Prostate gland (tissue), 2 donors: ENCODE data around the gene COL25A1. TPM values are rescaled to one million over a fixed set of nuclear protein-coding genes. Genes with fewer than 3 reads are reported as not detected.

ENCODE experiments used
- DNase-seq: peaks from one replicate; pipeline ENCODE4 v3.0.0-alpha.2; 2019; ENCODE audit warnings: low spot score
- H3K27ac ChIP-seq, 2 donors: fragments of 200-600 bp; sonication (generic); 2 replicates each; pipeline ENCODE4 v1.5.1; 2017 to 2019
- H3K27me3 ChIP-seq: fragments of 200-600 bp; sonication (generic); replicated peaks from 2 replicates; pipeline ENCODE4 v1.5.1; 2019; ENCODE audit not compliant: insufficient read depth
- H3K36me3 ChIP-seq, 2 donors: fragments of 200-600 bp; sonication (generic); 1 replicate in 1 of 2; 2 replicates in 1 of 2; pipeline versions ENCODE4 v1.5.1 to v1.8.1; 2017 to 2019
- H3K4me1 ChIP-seq: fragments of 200-600 bp; sonication (generic); replicated peaks from 2 replicates; pipeline ENCODE4 v1.5.1; 2019
- H3K4me3 ChIP-seq, 2 donors: fragments of 200-600 bp; sonication (generic); 2 replicates each; pipeline ENCODE4 v1.5.1; 2017 to 2019
- H3K9me3 ChIP-seq: fragments of 200-600 bp; sonication (generic); 2 replicates; pipeline ENCODE4 v1.5.1; 2017
- POLR2A ChIP-seq: fragments of 450-650 bp; IDR thresholded peaks from one replicate; pipeline ENCODE4 v1.6.1; 2016; ENCODE audit warnings: antibody characterized with exemption, mild to moderate bottlenecking
- POLR2AphosphoS5 ChIP-seq: sonication (generic); formaldehyde crosslinking; IDR thresholded peaks from one replicate; pipeline ENCODE4 v1.6.1; 2017; ENCODE audit warnings: antibody characterized with exemption
- WGBS: methylation state at CpG from one replicate; pipeline ENCODE4 v1.1.5; 2018; 5-methylcytosine and 5-hydroxymethylcytosine counted together
- intact Hi-C: fragments of 100-400 bp; cut with DNase I; formaldehyde crosslinking; loops from one replicate; pipeline ENCODE4 v1.14.2; 2022
- total RNA-seq, 2 donors: library from RNA; depleted of rRNA; stranded (reverse); fragments of >200 nt; gene quantifications; one replicate each; pipeline ENCODE4 v1.1.0, GENCODE V29; 2016
- TF ChIP-seq, protein P1 (sequence below), 4 experiments: fragments of 200-600 bp in 2 of 4; fragments of 450-650 bp in 2 of 4; sonication (generic) in 2 of 4; IDR thresholded peaks; 1 replicate in 3 of 4; 2 replicates in 1 of 4; pipeline ENCODE4 v1.5.1; 2016 to 2019; ENCODE audit warnings: antibody characterized with exemption in 4 of 4, mild to moderate bottlenecking in 2 of 4, moderate library complexity in 2 of 4

COL25A1 gene
- total RNA-seq, 2 donors from 2014 or later = 0.73 to 2.8 TPM

GRCh38 chr4:108972613-108973283 is 329.7 kb downstream of the COL25A1 start:
- no peaks in the 10 kb centered on the region for H3K9me3 ChIP-seq
- no peak for DNase-seq
- WGBS = 39% methylated on average over 5 of the region's 5 CpGs
- H3K36me3 ChIP-seq = no peaks in the 10 kb centered on the region
- intact Hi-C loops = no loop called here
- no peak overlapping the region for H3K27ac ChIP-seq
- no peak overlapping the region for H3K4me3 ChIP-seq
- no peaks in the 10 kb centered on the region for H3K4me1 ChIP-seq
- no peaks in the 10 kb centered on the region for H3K27me3 ChIP-seq
- TF ChIP-seq, protein P1, sequence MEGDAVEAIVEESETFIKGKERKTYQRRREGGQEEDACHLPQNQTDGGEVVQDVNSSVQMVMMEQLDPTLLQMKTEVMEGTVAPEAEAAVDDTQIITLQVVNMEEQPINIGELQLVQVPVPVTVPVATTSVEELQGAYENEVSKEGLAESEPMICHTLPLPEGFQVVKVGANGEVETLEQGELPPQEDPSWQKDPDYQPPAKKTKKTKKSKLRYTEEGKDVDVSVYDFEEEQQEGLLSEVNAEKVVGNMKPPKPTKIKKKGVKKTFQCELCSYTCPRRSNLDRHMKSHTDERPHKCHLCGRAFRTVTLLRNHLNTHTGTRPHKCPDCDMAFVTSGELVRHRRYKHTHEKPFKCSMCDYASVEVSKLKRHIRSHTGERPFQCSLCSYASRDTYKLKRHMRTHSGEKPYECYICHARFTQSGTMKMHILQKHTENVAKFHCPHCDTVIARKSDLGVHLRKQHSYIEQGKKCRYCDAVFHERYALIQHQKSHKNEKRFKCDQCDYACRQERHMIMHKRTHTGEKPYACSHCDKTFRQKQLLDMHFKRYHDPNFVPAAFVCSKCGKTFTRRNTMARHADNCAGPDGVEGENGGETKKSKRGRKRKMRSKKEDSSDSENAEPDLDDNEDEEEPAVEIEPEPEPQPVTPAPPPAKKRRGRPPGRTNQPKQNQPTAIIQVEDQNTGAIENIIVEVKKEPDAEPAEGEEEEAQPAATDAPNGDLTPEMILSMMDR (IDR thresholded peaks at IDR 0.05) = no peak
- TF ChIP-seq POLR2AphosphoS5 (no peak), POLR2A (no peak)

- no peaks in the 10 kb centered on the region for H3K36me3 ChIP-seq
- no peaks in the 10 kb centered on the region for H3K27me3 ChIP-seq
- no peaks in the 10 kb centered on the region for H3K9me3 ChIP-seq
- H3K4me3 ChIP-seq = no peak overlapping the region
- no peak for TF ChIP-seq POLR2A
- no peak for TF ChIP-seq POLR2AphosphoS5
- TF ChIP-seq, protein P1 (IDR thresholded peaks at IDR 0.05) = no peak
- no peaks in the 10 kb centered on the region for H3K4me1 ChIP-seq
- 0% methylated on average over 1 of the region's 1 CpG for WGBS
- DNase-seq = no peak
- intact Hi-C loops = no loop called here
- no peak overlapping the region for H3K27ac ChIP-seq
These were observed 331.0 kb downstream of the COL25A1 start for GRCh38 chr4:108971473-108971872.

GRCh38 chr4:108965472-108966076 is 336.9 kb downstream of the COL25A1 start:
- no peak for TF ChIP-seq POLR2A
- TF ChIP-seq, protein P1 (IDR thresholded peaks at IDR 0.05) = no peak
- TF ChIP-seq POLR2AphosphoS5 = no peak
- no peak overlapping the region for H3K27ac ChIP-seq
- H3K9me3 ChIP-seq = no peaks in the 10 kb centered on the region
- no peak overlapping the region for H3K4me3 ChIP-seq
- H3K4me1 ChIP-seq = no peaks in the 10 kb centered on the region
- intact Hi-C loops = no loop called here
- no peak for DNase-seq
- H3K27me3 ChIP-seq = no peaks in the 10 kb centered on the region
- H3K36me3 ChIP-seq = no peaks in the 10 kb centered on the region
- 39% methylated on average over 3 of the region's 3 CpGs for WGBS

DNA sequence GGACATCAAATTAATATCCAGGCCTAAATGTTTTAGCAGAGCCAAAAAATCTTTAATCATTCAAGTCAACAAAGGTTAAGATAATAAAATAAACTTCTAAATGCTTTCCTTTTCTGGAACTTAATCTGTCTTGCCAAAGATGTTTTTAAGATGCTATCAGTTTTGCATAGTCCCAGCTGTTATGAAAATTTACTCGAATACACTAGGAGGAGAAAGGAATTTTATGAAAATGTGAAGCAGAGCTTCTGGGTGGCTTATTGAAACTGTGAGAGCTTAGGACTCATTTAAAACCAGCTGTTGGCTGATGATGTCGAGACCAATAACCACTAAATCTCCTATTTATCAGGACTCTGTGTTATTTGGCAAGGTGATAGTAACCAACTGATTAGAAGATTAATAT is 337.4 kb downstream of the COL25A1 start:
- Histone ChIP-seq H3K4me3 (no peak overlapping the region), H3K9me3 (no peaks in the 10 kb centered on the region), H3K27ac (no peak overlapping the region), H3K36me3 (no peaks in the 10 kb centered on the region), H3K4me1 (no peaks in the 10 kb centered on the region), H3K27me3 (no peaks in the 10 kb centered on the region)
- TF ChIP-seq, protein P1 (IDR thresholded peaks at IDR 0.05) = no peak
- TF ChIP-seq POLR2AphosphoS5 (no peak), POLR2A (no peak)
- WGBS = 24% methylated on average over 2 of the region's 2 CpGs
- no peak for DNase-seq
- intact Hi-C loops = no loop called here

DNA sequence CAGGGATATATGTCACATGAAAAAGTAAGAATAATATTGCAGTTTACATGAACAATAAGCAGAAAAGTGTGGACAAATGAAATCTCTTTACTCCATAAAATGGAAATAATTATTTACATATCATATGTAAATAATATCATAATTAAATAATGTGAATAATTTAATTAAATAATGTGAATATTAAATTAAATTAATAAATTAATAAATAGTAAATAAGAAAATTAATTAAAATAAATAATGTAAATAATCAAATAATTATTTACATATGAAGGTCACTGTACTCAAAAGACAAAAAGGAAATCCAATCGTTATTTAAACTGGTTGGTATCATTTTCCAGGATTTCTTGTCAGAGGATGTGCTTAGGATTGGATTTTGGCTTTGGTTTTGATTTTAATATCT is 338.5 kb downstream of the COL25A1 start:
- 85% methylated on average over 1 of the region's 1 CpG for whole genome bisulfite sequencing
- intact Hi-C loops = no loop called here
- TF ChIP-seq, protein P1 (IDR thresholded peaks at IDR 0.05) = no peak
- TF ChIP-seq POLR2AphosphoS5 = no peak
- TF ChIP-seq POLR2A = no peak
- Histone ChIP-seq H3K27ac (no peak overlapping the region), H3K36me3 (no peaks in the 10 kb centered on the region), H3K27me3 (no peaks in the 10 kb centered on the region), H3K4me1 (no peaks in the 10 kb centered on the region), H3K9me3 (no peaks in the 10 kb centered on the region), H3K4me3 (no peak overlapping the region)
- no peak for DNase-seq
